K562 (cell line): ENCODE measurements around the gene GPSM3. TPM values are rescaled to one million over a fixed set of nuclear protein-coding genes. Genes with fewer than 3 reads are reported as not detected.

Source experiments
- ESRRB ChIP-seq: fragments of 250-450 bp; sonication (Bioruptor Pico); IDR thresholded peaks from 2 replicates; pipeline ENCODE4 v1.5.0; 2020; ENCODE audit warnings: mild to moderate bottlenecking, moderate library complexity, borderline replicate concordance
- FOXA1 ChIP-seq: fragments of 450-650 bp; IDR thresholded peaks from 2 replicates; pipeline ENCODE4 v1.6.1; 2016; ENCODE audit warnings: mild to moderate bottlenecking, borderline replicate concordance
- HDAC1 ChIP-seq, 2 experiments: fragments of 450-650 bp; IDR thresholded peaks; 2 replicates each; pipeline ENCODE4 v1.6.1; 2016 to 2017; ENCODE audit warnings: inconsistent platforms in 1 of 2, mild to moderate bottlenecking in 1 of 2, moderate library complexity in 1 of 2
- HDAC6 ChIP-seq: IDR thresholded peaks from 2 replicates; pipeline ENCODE4 v1.6.1; 2012; ENCODE audit warnings: low read depth, mild to moderate bottlenecking, control low read depth, inconsistent platforms, low read length, moderate library complexity
- HOXB6 ChIP-seq: fragments of 250-450 bp; sonication (Bioruptor Pico); IDR thresholded peaks from 2 replicates; pipeline ENCODE4 v1.5.1; 2022; ENCODE audit warnings: mild to moderate bottlenecking, borderline replicate concordance
- KLF10 ChIP-seq: fragments of 250-450 bp; sonication (Bioruptor Pico); IDR thresholded peaks from 2 replicates; pipeline ENCODE4 v1.6.1; 2021; ENCODE audit warnings: matching md5 sums
- KLF6 ChIP-seq: fragments of 250-450 bp; sonication (Bioruptor Pico); IDR thresholded peaks from 2 replicates; pipeline ENCODE4 v1.4.0; 2020; ENCODE audit warnings: mild to moderate bottlenecking, moderate library complexity, borderline replicate concordance
- NFXL1 ChIP-seq: fragments of 450-650 bp; formaldehyde crosslinking; IDR thresholded peaks from 2 replicates; pipeline ENCODE4 v1.4.0; 2021; ENCODE audit warnings: mild to moderate bottlenecking
- RBBP5 ChIP-seq: fragments of 200-600 bp; sonication (generic); IDR thresholded peaks from 2 replicates; pipeline ENCODE4 v1.6.1; 2012; ENCODE audit warnings: borderline replicate concordance, mild to moderate bottlenecking, low read length, control low read depth, inconsistent platforms; ENCODE audit not compliant: insufficient read depth, poor library complexity, severe bottlenecking
- RNF2 ChIP-seq: sonication (generic); IDR thresholded peaks from 2 replicates; pipeline ENCODE4 v1.6.1; 2016
- RUNX1 ChIP-seq: sonication (generic); IDR thresholded peaks from 2 replicates; pipeline ENCODE4 v1.6.1; 2016; ENCODE audit warnings: antibody characterized with exemption, low read depth
- SNIP1 ChIP-seq: fragments of 450-650 bp; IDR thresholded peaks from 2 replicates; pipeline ENCODE4 v1.7.1; 2017; ENCODE audit warnings: low read depth, mild to moderate bottlenecking
- STAG1 ChIP-seq: sonication (generic); formaldehyde crosslinking; IDR thresholded peaks from 2 replicates; pipeline ENCODE4 v1.5.0; 2020; ENCODE audit warnings: missing genetic modification reagents, borderline replicate concordance
- TAF15 ChIP-seq: fragments of 200-400 bp; formaldehyde crosslinking; IDR thresholded peaks from 2 replicates; pipeline ENCODE4 v1.6.1; 2017; ENCODE audit warnings: mild to moderate bottlenecking, low read depth, low read length, moderate library complexity
- TCF7L2 ChIP-seq: fragments of 150-350 bp; IDR thresholded peaks from 2 replicates; pipeline ENCODE4 v1.6.1; 2016; ENCODE audit warnings: low read depth, mild to moderate bottlenecking, low read length, moderate library complexity
- TEAD4 ChIP-seq, 2 experiments: sonication (generic) in 1 of 2; formaldehyde crosslinking in 1 of 2; IDR thresholded peaks; 2 replicates each; pipeline versions ENCODE4 v1.6.1 to v1.8.0; 2012 to 2022; ENCODE audit warnings: borderline replicate concordance in 1 of 2, inconsistent platforms in 1 of 2, low read length in 1 of 2, mild to moderate bottlenecking in 1 of 2, missing genetic modification reagents in 1 of 2
- ZNF121 ChIP-seq: sonication (generic); formaldehyde crosslinking; conservative IDR thresholded peaks from 2 replicates; pipeline ENCODE4 v1.8.0; 2022; ENCODE audit warnings: missing genetic modification reagents
- ZNF316 ChIP-seq: fragments of 450-650 bp; IDR thresholded peaks from 2 replicates; pipeline ENCODE4 v1.6.1; 2016
- polyA plus RNA-seq, 8 experiments: library from polyadenylated mRNA; depleted of rRNA in 4 of 8; stranded (reverse) in 5 of 8; unstranded in 3 of 8; fragments of >200 nt; fragmentation: Nextera tagmentation in 2 of 8; fragmentation: Illumina TruSeq in 1 of 8; extraction: Ambion mirVana in 2 of 8; extraction: Trizol in 1 of 8; gene quantifications; 2 replicates each; pipeline versions ENCODE4 v1.2.1 to v1.2.3, GENCODE V29; 2011 to 2014; ENCODE audit warnings: inconsistent platforms in 1 of 8, missing spikeins in 1 of 8
- total RNA-seq, 7 experiments: library from RNA; depleted of rRNA in 6 of 7; stranded (reverse); fragments of >200 nt in 6 of 7; fragmentation: Illumina TruSeq in 2 of 7; extraction: Trizol in 2 of 7; gene quantifications; 2 replicates each; pipeline versions ENCODE4 v1.2.1 to v1.2.3, GENCODE V29; 2011 to 2021; ENCODE audit warnings: low replicate concordance in 1 of 7
- TF ChIP-seq, protein P1 (sequence below): fragments of 450-650 bp; IDR thresholded peaks from one replicate; pipeline ENCODE4 v1.6.1; 2018; ENCODE audit warnings: mild to moderate bottlenecking, moderate library complexity; ENCODE audit not compliant: partially characterized antibody
- TF ChIP-seq, protein P2 (sequence below): fragments of 250-450 bp; sonication (Bioruptor Pico); IDR thresholded peaks from 2 replicates; pipeline ENCODE4 v1.4.0; 2020; ENCODE audit warnings: mild to moderate bottlenecking, moderate library complexity
- TF ChIP-seq, protein P3 (sequence below): fragments of 450-650 bp; IDR thresholded peaks from 2 replicates; pipeline ENCODE4 v1.7.0; 2016; ENCODE audit warnings: borderline replicate concordance
- TF ChIP-seq, protein P4 (sequence below): fragments of 200-400 bp; formaldehyde crosslinking; IDR thresholded peaks from 2 replicates; pipeline ENCODE4 v1.6.1; 2017; ENCODE audit warnings: mild to moderate bottlenecking, low read depth, low read length, moderate library complexity

The GPSM3 gene
- total and polyA plus RNA-seq, 9 of the 15 experiments (the other 6 are each of a cell fraction or from before 2014, with no cell fraction given), result 5.3 to 42.6 (median 24.4) TPM

DNA sequence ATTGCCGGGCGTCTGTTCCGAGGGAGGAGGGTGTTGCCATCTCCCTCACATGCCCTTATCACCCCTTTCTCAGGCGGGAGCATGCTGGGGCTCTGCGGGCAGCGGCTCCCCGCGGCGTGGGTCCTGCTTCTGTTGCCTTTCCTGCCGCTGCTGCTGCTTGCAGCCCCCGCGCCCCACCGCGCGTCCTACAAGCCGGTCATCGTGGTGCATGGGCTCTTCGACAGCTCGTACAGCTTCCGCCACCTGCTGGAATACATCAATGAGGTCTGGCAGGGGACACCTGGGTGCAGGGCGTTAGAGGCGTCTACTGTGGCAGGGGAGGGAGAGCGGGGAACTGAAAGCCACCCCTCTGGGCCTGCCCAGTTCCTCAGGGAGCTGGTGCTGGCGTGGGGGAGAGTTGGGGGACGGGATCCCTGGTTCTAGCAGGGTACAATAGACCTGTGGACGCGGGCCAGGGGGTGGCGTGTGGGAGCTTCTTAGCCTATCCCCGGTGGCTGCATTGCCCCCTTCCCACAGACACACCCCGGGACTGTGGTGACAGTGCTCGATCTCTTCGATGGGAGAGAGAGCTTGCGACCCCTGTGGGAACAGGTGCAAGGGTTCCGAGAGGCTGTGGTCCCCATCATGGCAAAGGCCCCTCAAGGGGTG is 37.8 kb downstream of the GPSM3 start (continued):
- TF ChIP-seq ESRRB (CRISPR knock-in tag) (no peak), HDAC6 (no peak), KLF10 (CRISPR knock-in tag) (no peak), FOXA1 (no peak), NFXL1 (no peak), RUNX1 (no peak; the same call in 1 of the 2 replicates), RBBP5 (peak; percentile 88), SNIP1 (no peak), TCF7L2 (0 out of 2 replicates have a peak, but pooled peaks have one; percentile 15), KLF6 (CRISPR knock-in tag) (no peak), ZNF316 (no peak), TEAD4 (IDR thresholded peaks at IDR 0.05; ENCODE audit: low read length) (no peak), TEAD4 (CRISPR knock-in tag; IDR thresholded peaks at IDR 0.05; ENCODE audit: borderline replicate concordance) (no peak; the same call in 1 of the 2 replicates), ZNF121 (CRISPR knock-in tag) (no peak), HOXB6 (CRISPR knock-in tag) (no peak), HDAC1 (IDR thresholded peaks at IDR 0.05) (peak in 1 of 2 experiments; percentile 96; a peak in 2 of 4 replicates), RNF2 (0 out of 2 replicates have a peak, but pooled peaks have one; percentile 25), STAG1 (CRISPR knock-in tag) (no peak; the same call in none of the 2 replicates), TAF15 (no peak)
- TF ChIP-seq, protein P1, sequence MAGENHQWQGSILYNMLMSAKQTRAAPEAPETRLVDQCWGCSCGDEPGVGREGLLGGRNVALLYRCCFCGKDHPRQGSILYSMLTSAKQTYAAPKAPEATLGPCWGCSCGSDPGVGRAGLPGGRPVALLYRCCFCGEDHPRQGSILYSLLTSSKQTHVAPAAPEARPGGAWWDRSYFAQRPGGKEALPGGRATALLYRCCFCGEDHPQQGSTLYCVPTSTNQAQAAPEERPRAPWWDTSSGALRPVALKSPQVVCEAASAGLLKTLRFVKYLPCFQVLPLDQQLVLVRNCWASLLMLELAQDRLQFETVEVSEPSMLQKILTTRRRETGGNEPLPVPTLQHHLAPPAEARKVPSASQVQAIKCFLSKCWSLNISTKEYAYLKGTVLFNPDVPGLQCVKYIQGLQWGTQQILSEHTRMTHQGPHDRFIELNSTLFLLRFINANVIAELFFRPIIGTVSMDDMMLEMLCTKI, result no peak
- TF ChIP-seq, protein P2, sequence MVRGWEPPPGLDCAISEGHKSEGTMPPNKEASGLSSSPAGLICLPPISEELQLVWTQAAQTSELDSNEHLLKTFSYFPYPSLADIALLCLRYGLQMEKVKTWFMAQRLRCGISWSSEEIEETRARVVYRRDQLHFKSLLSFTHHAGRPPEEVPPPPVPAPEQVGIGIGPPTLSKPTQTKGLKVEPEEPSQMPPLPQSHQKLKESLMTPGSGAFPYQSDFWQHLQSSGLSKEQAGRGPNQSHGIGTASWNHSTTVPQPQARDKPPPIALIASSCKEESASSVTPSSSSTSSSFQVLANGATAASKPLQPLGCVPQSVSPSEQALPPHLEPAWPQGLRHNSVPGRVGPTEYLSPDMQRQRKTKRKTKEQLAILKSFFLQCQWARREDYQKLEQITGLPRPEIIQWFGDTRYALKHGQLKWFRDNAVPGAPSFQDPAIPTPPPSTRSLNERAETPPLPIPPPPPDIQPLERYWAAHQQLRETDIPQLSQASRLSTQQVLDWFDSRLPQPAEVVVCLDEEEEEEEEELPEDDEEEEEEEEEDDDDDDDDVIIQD (CRISPR knock-in tag), result no peak
- TF ChIP-seq, protein P3, sequence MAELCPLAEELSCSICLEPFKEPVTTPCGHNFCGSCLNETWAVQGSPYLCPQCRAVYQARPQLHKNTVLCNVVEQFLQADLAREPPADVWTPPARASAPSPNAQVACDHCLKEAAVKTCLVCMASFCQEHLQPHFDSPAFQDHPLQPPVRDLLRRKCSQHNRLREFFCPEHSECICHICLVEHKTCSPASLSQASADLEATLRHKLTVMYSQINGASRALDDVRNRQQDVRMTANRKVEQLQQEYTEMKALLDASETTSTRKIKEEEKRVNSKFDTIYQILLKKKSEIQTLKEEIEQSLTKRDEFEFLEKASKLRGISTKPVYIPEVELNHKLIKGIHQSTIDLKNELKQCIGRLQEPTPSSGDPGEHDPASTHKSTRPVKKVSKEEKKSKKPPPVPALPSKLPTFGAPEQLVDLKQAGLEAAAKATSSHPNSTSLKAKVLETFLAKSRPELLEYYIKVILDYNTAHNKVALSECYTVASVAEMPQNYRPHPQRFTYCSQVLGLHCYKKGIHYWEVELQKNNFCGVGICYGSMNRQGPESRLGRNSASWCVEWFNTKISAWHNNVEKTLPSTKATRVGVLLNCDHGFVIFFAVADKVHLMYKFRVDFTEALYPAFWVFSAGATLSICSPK, result no peak
- TF ChIP-seq, protein P4, sequence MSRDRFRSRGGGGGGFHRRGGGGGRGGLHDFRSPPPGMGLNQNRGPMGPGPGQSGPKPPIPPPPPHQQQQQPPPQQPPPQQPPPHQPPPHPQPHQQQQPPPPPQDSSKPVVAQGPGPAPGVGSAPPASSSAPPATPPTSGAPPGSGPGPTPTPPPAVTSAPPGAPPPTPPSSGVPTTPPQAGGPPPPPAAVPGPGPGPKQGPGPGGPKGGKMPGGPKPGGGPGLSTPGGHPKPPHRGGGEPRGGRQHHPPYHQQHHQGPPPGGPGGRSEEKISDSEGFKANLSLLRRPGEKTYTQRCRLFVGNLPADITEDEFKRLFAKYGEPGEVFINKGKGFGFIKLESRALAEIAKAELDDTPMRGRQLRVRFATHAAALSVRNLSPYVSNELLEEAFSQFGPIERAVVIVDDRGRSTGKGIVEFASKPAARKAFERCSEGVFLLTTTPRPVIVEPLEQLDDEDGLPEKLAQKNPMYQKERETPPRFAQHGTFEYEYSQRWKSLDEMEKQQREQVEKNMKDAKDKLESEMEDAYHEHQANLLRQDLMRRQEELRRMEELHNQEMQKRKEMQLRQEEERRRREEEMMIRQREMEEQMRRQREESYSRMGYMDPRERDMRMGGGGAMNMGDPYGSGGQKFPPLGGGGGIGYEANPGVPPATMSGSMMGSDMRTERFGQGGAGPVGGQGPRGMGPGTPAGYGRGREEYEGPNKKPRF, result no peak
